Choroid plexus epithelial cell (primary cell): ENCODE data around the gene MSI1.
"Not testable (repeated sequence)": the region's sequence is repeated elsewhere in the genome, so short reads cannot be mapped to it uniquely, and the experiment has no call there.

ENCODE experiments used
- DNase-seq: peaks from one replicate; pipeline ENCODE4 v3.0.0-alpha.2; 2010; ENCODE audit warnings: low read depth
- H3K4me3 ChIP-seq: 2 replicates; pipeline ENCODE4 v1.5.1; 2011; ENCODE audit warnings: low read depth, mild to moderate bottlenecking, control low read depth, low read length, moderate library complexity
- CTCF ChIP-seq: conservative IDR thresholded peaks from 2 replicates; pipeline ENCODE4 v1.5.1; 2011; ENCODE audit warnings: low read depth, mild to moderate bottlenecking, control low read depth, inconsistent platforms, low read length, moderate library complexity

Gene MSI1

GRCh38 chr12:120346681-120347080 lies 22.3 kb downstream of the MSI1 start:
- TF ChIP-seq CTCF: peak; percentile 22
- H3K4me3 ChIP-seq: no peak overlapping the region
- no peak for DNase-seq

DNA sequence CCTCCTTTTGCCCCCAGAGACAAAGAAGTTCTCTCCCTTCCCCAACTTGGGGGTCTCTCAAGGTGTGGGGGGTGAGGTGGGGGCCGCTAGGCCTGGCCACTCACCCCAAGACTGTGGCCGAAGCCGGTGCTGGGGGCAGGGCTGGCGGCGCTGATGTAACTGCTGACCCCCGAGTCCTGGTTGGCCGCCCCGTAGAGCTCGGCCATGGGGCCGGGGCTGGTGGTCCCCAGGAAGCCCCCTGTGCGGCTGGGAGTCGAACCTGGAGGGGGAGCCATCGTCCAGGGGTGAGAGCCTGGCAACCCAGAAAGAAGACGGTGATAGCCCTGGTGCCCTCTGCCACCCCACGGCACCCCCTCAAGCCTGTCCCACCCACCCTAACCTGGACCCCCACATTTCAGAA lies 22.9 kb downstream of the MSI1 start:
- no peak for TF ChIP-seq CTCF
- no peak overlapping the region for H3K4me3 ChIP-seq
- DNase-seq: no peak

DNA sequence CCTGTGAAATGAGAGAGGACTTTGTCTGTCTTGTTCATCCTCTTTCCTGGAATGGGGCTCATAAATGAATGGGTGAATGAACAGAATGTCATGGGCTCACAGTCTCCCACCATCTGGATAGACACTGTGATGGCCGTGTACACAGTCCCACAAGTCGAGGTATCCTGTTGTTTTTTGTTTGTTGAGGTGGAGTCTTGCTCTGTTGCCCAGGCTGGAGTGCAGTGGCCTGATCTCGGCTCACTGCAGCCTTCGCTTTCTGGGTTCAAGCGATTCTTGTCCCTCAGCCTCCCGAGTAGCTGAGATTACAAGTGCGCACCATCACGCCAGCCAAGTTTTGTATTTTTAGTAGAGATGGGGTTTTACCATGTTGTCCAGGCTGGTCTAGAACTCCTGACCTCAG lies 25.3 kb downstream of the MSI1 start:
- TF ChIP-seq CTCF: no peak
- DNase-seq: no peak
- no peak overlapping the region for H3K4me3 ChIP-seq

DNA sequence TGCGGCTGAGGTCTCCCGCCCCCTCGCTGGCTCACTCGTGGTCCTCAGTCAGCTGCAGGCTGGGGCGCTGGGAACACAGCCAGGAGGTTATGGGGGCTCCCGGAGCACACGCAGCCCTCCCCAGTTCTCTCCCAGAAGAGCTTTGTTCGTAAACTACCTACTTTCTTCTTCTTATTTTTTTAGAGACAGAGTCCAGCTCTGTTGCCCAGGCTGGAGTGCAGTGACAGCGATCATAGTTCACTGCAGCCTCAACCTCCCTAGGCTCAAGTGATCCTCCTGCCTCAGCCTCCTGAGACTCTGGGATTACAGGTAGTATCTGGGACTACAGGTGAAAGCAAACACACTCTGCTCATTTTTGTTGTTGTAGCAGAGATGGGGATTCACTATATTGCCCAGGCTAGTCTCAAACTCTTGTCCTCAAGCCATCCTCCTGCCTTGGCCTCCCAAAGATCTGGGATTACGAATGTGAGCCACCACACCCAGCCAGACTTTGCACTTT lies 25.9 kb downstream of the MSI1 start:
- H3K4me3 ChIP-seq: no peak overlapping the region
- no peak for DNase-seq
- TF ChIP-seq CTCF: no peak

GRCh38 chr12:120342175-120343038 lies 26.6 kb downstream of the MSI1 start:
- no peak overlapping the region for H3K4me3 ChIP-seq
- TF ChIP-seq CTCF: no peak
- DNase-seq: no peak

- H3K4me3 ChIP-seq: no peak overlapping the region
- TF ChIP-seq CTCF: no peak
- no peak for DNase-seq
Observed at GRCh38 chr12:120339256-120339655, 29.7 kb downstream of the MSI1 start.

GRCh38 chr12:120337730-120338129 lies 31.2 kb downstream of the MSI1 start:
- H3K4me3 ChIP-seq: no peak overlapping the region
- no peak for TF ChIP-seq CTCF
- DNase-seq: no peak

- not testable (repeated sequence) for DNase-seq
Observed at GRCh38 chr12:120336392-120336791, 32.6 kb downstream of the MSI1 start.

More at GRCh38 chr12:120336392-120336791, 32.6 kb downstream of the MSI1 start:
- not testable (repeated sequence) for H3K4me3 ChIP-seq
